ENCODE data around the gene EHF.
A peak's percentile ranks its signal among the peaks of the same experiment; 100 is the strongest.

The EHF gene

GRCh38 chr11:34642873-34643272 is 22.0 kb downstream of the EHF start:
- FAIRE-seq = no peak
- no peak for DNase-seq (ENCODE audit: insufficient read length, low spot score)

DNA sequence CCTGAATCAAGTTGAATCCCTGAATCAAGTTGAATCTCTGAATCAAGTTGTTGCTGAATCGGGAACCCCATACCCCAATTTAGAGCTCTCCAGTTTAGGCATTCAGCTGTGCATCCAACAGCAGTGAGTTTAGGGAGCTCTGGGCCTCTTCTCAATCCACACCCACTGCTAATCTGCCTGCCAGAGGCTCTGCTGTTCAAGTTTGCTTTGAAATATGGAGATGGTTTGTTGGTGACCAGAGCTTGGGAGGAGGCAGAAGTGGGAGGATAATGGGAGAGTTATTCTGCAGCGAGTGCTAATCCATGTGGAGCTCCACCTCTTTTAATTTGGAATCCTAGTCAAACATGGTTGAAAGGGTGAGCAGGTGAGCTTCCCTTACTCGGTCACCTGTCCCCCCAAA is 22.4 kb downstream of the EHF start:
- FAIRE-seq (no peak), DNase-seq (ENCODE audit: insufficient read length, low spot score) (no peak)

GRCh38 chr11:34643846-34644245 is 23.0 kb downstream of the EHF start:
- DNase-seq (ENCODE audit: insufficient read length, low spot score) (no peak), FAIRE-seq (no peak)

GRCh38 chr11:34644669-34645406 is 23.9 kb downstream of the EHF start:
- no peak for FAIRE-seq
- no peak for DNase-seq (ENCODE audit: insufficient read length, low spot score)

DNA sequence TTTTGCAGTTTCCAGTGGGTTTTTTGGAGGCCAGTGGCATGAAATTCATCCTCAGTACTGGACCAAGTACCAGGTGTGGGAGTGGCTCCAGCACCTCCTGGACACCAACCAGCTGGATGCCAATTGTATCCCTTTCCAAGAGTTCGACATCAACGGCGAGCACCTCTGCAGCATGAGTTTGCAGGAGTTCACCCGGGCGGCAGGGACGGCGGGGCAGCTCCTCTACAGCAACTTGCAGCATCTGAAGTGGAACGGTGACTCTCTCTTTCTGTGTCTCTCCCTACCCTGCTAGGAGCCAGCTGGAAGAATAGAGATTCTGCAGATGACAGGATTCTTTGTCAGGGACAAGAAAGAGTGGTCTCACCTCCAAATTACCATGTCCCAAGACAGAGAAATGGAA is 25.5 kb downstream of the EHF start:
- DNase-seq (ENCODE audit: insufficient read length, low spot score) (no peak), FAIRE-seq (no peak)

DNA sequence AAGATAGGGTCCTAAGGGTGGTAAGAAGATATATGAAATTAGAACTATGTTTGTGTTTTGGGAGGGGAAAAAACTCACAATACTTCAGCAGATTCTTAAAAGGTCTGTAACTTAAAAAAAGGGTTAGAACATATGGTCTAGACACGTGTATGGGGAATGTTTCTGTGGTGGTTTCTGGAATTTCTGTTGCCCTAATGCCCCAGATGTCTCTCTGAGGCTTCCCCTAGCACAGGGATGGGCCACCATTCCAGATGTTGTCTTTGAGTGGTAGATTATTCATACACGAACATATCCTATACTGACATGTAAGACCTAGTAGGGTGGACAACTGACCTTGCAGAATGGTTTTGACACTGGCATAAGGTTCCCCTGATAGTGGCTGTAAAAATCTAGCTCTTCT is 26.2 kb downstream of the EHF start:
- DNase-seq (ENCODE audit: insufficient read length, low spot score) (no peak), FAIRE-seq (no peak)

DNA sequence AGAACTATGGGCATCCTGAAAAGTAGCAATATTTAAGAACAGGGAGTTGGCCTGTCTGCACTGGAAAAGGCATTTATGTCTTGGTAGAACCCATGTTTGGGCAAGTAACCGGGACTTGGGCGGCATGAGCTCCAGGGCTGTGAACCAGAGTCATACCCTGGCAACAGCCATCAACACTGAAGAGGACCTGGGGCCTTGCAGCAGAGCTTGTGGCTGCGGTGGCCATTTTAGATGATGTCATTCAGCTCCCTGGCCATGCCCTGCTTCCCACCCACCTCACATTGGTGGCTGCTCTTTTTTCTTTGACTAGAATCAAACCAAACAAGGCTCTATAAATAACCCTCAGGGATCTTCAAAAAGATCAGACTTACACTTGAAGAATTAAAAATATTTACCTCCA is 26.6 kb downstream of the EHF start:
- FAIRE-seq = no peak

GRCh38 chr11:34648036-34648435 is 27.1 kb downstream of the EHF start:
- FAIRE-seq = no peak

More for the DNA sequence above, 26.6 kb downstream of the EHF start:
- no peak for DNase-seq (ENCODE audit: insufficient read length, low spot score)

GRCh38 chr11:34649597-34649996 is 28.7 kb downstream of the EHF start:
- FAIRE-seq = no peak
- DNase-seq (ENCODE audit: insufficient read length, low spot score) = no peak

More at GRCh38 chr11:34648036-34648435, 27.1 kb downstream of the EHF start:
- DNase-seq (ENCODE audit: insufficient read length, low spot score) = no peak

- DNase-seq (ENCODE audit: insufficient read length, low spot score) = no peak
- no peak for FAIRE-seq
Measured at GRCh38 chr11:34650528-34650927, 29.6 kb downstream of the EHF start.

DNA sequence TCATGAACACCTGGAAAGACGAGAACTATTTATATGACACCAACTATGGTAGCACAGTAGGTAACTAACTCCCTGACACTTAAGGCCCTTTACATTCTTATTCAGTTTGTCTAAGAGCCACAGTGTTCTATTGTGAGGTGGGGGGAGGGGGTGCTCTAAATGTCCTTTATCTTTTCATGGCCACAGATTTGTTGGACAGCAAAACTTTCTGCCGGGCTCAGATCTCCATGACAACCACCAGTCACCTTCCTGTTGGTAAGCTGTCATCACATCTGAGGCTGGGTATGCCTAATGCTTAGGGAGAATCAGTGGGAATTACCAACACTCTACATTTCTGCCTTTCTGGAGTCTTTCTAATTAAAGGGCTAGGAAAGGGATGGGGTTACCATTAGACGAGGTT is 30.7 kb downstream of the EHF start:
- FAIRE-seq = no peak
- no peak for DNase-seq (ENCODE audit: insufficient read length, low spot score)

DNA sequence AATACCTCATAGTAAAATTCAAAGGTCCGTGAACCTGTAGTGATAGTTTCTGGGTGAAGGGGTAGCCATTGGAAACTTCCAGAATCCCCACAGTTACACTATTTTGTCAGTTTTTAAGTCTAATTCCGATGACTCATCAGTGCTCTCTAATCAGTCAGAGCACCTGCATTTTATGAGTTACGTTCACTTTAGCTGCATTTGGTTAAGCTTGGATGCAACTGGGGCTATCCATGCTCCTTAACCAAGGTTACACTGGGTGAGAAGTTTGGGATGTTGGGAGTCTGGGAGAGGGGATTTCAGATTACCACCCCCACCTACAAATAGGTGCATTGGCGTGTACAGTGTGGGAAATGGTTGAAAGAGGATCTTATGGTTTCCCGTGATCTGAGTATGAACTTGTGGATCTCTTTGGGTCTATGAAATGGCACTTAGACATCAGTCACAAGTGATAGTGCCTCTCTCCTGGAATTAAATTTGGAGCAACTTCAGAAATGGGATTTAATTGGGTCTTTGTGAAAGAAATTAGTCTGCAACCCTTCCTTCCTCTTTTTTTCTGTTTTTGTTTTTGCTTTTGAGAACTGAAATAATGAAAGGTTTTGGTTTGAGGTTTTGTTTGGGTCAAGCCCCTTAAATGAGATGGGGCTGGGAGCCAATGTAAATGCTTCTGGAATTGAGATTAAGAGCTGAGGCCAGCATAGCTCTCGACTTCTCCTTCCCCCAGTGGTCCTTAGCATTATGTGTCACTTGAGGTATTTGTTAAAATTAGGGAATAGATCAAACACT is 31.5 kb downstream of the EHF start:
- no peak for FAIRE-seq
- no peak for DNase-seq (ENCODE audit: insufficient read length, low spot score)

DNA sequence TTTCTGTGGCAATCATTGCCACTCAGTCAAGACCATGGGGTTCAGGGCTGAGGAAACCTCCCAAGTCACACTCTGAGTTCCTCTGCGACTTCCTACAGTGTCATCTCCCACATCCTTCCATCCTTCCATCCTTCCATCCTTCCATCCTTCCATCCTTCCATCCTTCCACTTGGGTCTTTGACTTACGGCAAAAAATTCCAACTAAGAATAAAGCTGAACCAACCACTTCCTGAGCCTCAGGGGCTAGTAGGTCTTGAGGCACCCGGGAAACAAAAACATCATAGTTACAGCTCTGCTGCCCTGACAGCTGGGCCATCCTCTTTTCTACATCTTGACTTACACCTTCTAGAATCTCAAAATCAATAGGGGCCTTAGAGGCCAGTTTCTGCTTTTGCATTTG is 32.1 kb downstream of the EHF start:
- DNase-seq (ENCODE audit: insufficient read length, low spot score) (no peak), FAIRE-seq (no peak)

GRCh38 chr11:34653851-34654482 is 33.1 kb downstream of the EHF start:
- DNase-seq (ENCODE audit: insufficient read length, low spot score) = peak; percentile 59
- FAIRE-seq = peak; percentile 66

DNA sequence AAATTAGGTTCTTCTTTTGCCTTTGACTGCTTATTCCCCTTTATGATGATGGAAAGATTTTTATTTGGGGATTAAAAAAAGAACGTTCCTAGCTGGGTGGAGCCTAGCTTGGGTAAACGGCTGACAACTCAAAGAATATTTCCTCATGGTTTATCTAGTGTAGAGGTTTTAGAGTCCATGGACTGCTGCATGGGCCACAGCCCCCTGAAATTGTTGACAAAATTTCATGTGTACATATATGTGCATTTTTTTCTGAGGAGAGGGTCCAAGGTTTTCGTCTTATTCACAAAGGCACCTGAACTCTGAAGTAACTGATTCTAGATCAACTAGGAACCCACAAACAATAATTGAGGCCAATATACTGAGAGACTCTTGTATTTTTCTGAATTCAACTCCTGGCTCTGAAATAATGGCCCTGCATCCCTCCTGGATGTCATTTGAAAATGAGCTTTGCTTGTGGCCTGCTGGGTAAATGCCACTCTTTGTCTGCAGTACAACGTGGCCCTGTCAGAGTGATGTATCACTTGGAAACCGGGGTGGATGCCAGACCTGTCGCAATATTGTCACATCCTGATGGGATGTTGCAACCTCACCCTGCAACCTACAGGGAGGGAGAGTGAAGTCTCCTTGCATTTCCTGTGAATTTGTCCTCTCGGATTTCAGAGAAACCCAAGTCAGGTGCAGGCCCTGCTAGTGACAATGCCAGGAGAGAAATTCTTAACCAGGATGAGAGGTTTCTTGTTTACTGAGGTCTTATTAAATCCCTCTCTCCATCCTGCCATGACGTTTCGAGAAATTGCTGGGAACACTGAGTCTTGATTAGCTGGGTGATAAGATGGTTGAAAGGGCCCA is 33.8 kb downstream of the EHF start:
- DNase-seq (ENCODE audit: insufficient read length, low spot score) (no peak), FAIRE-seq (no peak)

- DNase-seq (ENCODE audit: insufficient read length, low spot score) = no peak
- no peak for FAIRE-seq
Measured at GRCh38 chr11:34655335-34656008, 34.6 kb downstream of the EHF start.

GRCh38 chr11:34656062-34656720 is 35.3 kb downstream of the EHF start:
- FAIRE-seq (no peak), DNase-seq (ENCODE audit: insufficient read length, low spot score) (no peak)

DNA sequence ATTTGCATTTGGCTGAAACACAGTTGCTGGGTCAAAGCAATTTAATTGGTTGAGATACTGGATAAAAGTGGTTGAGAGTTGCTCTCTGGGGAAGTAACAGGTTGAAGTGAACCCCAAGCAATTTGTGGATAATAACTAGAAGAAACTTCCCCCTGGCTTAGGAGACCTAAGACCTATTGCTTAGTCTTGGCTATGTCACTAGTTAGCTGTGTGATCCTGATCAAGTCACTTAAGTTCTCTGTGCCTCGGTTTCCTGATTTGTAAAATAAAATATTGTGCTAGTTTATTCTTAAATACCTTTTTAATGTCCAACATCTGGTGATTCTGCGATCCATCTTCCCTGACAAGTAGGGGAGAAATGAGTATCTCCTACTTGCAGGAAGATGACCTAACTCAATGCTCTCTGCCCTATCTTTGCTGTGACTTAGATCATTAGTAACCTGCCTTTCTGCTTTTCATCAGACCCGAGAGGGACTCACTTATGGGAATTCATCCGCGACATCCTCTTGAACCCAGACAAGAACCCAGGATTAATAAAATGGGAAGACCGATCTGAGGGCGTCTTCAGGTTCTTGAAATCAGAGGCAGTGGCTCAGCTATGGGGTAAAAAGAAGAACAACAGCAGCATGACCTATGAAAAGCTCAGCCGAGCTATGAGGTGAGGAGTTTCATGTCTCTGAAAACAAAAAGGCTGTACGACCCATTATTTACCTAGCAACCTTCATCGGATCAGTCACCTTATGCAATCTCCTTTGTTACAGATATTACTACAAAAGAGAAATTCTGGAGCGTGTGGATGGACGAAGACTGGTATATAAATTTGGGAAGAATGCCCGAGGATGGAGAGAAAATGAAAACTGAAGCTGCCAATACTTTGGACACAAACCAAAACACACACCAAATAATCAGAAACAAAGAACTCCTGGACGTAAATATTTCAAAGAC is 37.5 kb downstream of the EHF start:
- FAIRE-seq = no peak
- no peak for DNase-seq (ENCODE audit: insufficient read length, low spot score)

All from HTR-8/SVneo (cell line).